NOMO-1 treated with DMSO at 0.1 percent for 48 hours (cell line): ENCODE results near the gene KATNB1.
"Not testable (repeated sequence)": the region's sequence is repeated elsewhere in the genome, so short reads cannot be mapped to it uniquely, and the experiment has no call there.

Experiments used
- DNase-seq: peaks from one replicate; lab custom pipeline; 2025; ENCODE audit not compliant: unreplicated experiment; lab: John Stamatoyannopoulos, UW

The KATNB1 gene

DNA sequence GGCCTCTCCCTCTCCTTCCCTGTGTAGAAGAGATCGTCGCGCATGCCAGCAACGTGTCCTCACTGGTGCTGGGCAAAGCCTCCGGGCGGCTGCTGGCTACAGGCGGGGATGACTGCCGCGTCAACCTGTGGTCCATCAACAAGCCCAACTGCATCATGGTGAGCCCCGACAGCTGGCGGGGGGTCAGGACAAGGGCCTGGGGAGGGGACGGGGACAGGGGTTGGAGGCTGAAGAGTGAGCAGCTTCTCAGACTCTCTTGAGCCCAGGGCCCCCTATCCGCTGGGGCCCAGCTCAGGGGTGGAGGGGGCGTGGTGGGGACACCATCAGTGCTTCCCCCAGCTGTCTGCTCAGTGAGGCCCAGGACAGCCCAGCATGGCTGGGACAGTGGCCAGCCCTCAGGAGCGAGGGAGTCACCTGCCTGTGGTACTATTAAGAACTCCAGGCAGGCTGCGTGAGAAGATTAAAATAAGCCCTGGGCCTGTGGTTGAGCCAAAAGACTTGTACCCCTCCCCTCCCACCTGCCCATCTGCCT is 6.2 kb downstream of the KATNB1 start:
- no peak for DNase-seq

DNA sequence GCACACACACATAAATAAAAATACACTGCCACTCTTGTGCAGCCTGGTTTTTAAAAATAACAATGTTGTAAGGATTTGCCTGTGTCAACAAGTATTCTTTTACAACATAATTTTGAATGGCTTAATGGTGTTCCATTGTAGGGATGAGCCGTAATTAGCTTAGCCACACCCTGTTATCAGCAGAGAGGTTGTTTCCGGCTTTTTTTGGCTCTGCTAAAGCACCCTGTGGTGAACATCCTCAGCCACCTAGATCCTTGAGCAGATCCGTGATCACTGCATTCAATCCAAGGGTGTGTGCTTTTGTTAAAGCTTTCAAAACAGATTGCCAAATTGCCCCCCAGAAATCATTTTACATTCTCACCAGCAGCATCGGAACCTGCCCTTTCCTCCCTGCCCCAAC is 7.0 kb downstream of the KATNB1 start:
- no peak for DNase-seq

DNA sequence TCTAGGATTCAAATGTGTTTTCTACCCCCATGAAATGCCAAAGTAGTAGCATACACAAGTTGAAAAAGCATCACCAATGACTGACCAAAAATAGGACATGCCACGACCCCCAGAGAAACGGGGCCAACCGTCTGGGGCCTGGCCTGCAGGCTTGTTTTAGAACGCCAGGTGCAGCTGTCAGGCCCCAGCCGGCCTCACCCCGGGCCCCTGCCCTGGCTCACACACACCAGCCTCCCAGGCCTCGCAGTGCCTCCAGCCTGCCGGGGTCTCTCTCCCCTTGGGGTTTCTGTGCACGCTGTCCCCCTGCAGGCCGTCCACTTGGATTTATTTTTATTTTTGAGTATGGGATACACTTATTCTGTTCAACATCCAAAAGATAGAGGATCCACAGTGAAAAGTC is 7.9 kb downstream of the KATNB1 start:
- no peak for DNase-seq

DNA sequence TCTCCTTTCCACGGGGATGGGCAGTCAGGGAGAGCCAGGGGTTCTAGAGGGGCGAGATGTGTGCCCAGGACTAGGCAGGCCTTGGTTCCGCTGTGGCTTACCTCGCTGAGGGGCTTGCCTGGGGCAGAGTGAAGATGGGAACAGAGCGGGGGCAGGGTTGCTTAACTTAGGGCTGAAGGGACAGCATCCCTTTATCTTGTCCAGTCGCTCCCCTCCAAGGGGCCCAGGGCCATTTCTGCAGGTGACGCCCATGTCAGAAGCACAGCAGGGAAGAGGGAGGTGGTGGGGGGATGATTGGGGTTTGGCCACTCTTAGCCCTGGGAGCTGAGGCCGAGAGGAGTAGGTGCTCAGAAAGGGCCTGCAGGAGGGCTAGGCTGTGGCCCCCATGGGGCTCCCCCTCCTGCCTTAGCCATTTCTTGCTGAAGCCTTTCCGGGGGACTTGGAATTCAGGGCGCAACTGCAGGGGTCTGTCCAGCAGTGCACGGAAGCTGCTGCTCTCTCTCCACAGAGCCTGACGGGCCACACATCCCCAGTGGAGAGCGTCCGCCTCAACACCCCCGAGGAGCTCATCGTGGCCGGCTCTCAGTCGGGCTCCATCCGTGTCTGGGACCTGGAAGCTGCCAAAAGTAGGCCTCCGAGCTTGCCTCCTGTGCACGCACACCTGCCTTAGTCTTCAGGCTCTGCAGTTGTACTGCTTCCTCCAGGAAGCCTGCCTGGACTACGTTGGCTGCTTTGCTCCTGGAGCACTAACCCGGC is 8.5 kb downstream of the KATNB1 start:
- no peak for DNase-seq

DNA sequence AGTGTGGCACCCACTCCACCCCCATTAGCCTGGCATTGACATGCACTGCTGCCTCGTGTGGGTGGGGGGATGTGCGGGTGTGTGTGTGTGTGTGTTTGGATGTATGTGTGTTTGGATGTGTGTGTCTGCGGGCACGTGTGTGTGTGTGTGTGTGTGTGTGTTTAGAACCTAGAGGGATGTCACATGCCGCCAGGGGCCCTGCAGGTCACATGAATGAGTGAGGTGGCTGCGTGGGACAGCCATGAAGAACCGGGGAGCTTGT is 9.0 kb downstream of the KATNB1 start:
- DNase-seq: no peak

DNA sequence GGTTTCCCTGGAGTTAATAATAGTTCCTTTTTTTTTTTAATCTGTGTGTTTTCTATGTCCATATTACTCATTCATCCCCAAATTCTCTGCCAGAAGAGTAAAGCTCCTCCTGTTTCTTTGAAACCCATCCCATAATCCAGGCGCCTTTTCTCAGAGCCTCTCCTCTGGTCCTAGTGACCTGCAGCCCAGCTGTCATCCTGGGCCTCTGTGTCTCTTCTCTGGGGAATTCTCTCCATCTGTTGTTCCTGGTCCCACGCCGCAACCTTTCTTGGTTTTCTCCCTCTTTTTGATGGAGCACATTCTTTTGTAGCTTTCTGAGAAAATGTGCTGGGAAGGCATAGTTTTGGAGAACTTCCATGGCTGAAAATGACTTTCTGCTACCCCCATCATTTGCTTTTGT is 10.2 kb downstream of the KATNB1 start:
- no peak for DNase-seq

DNA sequence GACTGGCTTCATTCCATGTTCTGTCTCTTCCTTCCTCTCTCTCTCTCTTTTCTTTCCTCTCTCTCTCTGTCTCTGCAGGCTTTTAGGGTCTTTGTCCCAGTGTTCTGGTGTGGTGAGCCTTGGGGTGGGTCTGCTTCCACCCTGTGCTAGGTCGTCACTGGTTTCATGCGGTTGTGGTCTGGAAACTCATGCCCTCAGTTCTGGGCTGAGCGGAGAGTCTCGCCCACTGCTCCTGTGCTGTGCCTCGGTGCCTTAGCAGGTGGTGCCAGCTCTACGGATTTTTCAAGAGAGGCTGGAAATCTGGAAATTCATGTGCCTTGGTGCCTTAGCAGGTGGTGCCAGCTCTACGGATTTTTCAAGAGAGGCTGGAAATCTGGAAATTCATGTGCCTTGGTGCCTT is 10.7 kb downstream of the KATNB1 start:
- DNase-seq: not testable (repeated sequence)

DNA sequence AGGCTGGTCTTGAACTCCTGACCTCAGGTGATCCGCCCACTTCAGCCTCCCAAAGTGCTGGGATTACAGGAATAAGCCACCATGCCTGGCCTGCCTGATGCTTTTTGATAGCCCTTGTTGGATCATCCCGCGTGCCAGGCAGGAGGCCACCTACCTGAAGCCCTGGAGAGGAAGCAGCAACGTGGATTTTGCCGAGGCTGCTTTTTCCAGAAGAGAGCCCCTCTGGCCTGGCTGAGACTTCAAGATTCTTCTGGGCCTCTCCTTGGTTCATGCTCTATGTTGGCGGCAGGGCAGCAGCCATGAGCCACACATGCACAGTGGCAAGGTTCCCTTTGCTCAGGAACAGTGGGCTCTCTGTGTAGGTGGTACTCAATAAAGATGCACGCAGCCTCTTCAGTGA is 11.5 kb downstream of the KATNB1 start:
- no peak for DNase-seq

DNA sequence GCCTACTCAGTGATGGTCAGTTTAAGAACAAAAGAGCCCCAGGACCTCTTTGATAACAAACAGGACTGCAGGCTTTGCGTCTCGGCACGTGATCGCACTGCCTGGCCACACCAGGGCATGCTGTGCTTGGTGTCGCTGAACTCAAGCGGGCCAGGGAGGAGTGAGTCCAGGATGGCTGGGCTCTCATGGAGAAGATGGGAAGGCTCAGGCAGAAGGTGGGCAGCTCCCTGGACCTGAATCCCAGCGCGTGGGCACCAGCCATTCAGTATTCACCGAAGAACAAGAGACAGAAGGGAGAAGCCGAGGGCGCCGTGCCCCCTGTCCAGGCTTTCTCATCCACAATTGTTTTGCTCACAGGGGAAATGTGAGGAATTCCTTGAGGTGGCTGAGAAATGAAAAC is 11.9 kb downstream of the KATNB1 start:
- DNase-seq: no peak

DNA sequence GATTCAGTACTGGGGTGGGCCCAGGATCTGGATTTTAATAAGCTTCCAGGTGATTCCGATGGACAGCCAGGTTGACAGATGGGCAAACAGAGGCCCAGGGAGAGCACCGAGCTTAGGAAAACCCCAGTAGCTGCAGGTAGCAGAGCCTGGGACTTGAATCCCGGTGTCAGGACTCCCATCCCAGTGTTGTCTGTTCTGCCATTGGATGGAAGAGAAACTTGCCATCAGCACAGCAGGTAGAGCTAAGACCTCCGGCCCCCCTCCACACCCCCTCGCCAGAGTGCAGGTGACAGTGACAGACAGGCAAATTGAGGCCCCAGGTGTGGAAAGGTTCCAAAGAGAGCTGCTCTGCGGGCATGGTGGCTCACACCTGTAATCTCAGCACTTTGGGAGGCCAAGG is 12.4 kb downstream of the KATNB1 start:
- DNase-seq: no peak

DNA sequence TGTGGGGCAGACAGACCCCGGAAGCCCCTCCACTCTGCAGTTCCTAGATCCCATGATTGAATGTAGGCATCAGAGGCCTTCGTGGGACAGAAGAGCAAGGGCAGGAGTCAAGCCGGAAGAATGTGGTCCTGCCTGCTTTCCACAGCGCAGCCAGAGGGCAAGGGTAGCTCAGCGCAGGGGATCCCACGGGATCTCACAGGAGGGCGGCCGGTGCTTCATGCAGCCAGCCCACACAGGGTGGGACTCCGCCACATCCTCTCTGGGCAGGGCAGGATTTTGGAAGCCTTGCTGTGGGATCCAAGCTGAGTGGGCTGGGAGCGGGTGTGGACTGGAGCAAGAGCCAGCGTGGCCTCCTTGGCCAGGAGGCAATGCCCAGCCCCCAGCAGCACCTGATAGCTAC is 13.0 kb downstream of the KATNB1 start:
- DNase-seq: no peak

DNA sequence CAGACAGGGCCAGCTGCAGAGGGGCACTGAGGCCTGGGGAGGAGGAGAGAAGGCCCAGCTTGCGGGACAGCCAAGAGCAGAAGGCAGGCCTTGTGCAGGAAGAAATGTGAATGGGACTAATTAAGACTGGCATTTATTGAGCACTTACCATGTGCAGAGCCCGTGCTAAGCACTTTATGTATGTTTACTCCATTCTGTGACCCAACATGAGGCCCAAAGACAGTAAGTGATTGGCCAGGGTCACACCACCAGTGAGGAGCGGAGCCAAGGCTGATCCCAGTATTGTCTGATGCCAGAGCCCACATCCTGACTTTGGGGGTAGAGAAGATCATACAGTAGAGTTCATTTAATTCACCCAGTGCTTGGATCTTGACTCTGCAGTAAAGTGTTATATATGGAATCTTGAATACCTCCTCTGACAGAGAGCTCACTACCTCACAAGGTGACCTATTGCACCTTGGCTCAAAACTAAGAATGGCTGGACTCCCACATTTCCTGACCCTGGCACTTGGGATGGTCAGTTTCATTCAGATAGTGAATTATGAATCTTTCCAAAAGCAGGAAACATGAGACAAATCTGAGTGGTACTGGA is 13.6 kb downstream of the KATNB1 start:
- no peak for DNase-seq

DNA sequence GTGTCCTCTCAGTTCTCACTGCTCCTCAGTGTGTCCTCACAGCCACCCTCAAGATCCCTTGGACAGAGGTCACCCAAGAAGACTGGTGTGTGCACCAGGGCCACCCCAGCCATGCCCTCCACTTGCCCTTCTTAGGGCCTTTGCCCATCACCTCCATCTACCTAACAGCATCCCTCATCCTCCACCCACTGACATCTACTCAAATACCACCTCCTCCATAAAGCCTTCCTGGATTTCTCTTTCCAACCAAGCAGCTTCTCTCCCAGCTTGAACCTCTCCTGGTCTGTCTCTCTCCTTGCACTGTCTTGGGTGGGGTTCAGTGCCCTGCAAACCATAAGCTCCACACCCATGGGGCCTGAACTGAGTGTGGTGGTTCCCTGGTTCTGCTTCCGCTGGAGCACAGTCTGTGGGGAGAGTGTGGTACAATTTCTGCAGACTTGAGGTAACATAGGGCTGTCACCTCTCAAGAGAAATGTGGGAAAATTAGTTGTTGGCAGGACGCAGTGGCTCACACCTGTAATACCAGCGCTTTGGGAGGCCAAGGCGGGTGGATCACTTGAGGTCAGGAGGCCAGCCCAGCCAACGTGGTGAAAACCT is 14.4 kb downstream of the KATNB1 start:
- DNase-seq: no peak

DNA sequence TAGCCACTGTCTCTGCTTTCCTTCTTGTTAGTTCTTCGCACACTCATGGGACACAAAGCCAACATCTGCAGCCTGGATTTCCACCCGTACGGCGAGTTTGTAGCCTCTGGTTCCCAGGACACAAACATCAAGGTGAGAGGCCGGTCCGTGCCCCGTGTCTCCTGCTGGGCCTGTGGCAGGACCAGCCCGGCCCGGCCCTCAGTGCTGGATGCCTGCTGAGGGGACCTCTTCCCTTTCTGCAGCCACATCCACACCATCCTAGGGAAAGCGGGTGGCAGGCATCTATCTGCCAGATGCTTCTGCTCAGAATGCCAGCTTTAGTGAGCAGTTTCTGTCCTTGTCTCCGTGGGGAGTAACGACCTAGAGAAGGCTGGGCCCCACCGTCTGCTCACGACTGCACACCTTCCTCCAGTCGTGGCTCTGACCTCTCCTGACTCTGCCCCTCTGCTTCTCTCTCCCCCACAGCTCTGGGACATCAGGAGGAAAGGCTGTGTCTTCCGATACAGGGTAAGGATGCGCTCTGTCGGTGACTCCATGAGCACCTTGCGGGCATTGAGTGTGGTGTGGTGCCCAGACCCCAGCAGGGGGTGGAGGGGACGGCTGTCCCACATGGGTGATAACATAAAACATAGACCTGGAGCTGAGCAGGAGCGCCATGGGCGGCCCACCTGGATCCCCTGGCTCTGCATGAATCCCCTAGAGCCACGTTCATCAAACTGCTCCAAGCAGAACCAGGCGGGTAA is 15.4 kb downstream of the KATNB1 start:
- no peak for DNase-seq

DNA sequence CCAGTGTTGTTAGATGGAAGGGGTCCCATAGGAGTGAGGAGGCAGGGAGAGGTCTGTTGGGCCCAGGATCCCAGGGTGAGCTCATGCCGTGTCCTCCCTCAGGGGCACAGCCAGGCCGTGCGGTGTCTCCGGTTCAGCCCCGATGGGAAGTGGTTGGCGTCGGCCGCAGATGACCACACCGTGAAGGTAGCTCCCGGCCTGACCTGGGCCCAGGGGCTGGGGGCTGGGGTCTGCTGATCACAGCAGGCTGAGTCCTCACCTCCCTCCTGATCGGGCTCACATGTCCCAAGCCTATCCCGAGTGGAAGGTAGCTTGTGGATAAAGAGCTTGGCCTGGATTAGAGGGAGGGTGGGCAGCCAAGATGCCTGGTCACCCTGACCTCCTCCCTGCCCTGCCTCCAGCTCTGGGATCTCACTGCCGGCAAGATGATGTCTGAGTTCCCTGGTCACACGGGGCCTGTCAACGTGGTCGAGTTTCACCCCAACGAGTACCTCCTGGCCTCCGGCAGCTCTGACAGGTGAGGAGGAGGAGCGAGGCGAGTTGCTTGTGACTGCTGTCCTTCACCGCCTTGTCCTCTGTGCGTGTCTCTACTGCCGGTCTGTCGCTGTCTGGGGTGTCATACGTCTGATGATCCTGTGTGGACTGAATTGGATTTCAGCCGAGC is 16.1 kb downstream of the KATNB1 start:
- no peak for DNase-seq

DNA sequence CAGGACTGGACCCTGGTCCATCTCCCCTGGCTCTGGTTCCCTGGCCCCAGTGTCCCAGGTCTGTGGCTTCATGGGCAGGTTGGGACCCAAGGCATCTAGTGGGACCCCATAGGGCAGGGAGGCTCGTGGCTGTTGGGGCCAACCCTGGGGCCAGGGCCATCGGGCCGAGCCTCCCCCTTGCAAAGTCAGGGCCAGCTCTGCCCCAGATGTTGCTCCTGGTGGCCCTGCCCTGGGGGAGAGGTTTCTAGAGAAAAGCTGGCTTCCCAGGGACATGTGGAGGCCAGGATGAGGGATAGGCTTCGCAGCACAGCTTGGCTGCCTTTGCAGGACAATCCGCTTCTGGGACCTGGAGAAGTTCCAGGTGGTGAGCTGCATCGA is 16.6 kb downstream of the KATNB1 start:
- DNase-seq: no peak

DNA sequence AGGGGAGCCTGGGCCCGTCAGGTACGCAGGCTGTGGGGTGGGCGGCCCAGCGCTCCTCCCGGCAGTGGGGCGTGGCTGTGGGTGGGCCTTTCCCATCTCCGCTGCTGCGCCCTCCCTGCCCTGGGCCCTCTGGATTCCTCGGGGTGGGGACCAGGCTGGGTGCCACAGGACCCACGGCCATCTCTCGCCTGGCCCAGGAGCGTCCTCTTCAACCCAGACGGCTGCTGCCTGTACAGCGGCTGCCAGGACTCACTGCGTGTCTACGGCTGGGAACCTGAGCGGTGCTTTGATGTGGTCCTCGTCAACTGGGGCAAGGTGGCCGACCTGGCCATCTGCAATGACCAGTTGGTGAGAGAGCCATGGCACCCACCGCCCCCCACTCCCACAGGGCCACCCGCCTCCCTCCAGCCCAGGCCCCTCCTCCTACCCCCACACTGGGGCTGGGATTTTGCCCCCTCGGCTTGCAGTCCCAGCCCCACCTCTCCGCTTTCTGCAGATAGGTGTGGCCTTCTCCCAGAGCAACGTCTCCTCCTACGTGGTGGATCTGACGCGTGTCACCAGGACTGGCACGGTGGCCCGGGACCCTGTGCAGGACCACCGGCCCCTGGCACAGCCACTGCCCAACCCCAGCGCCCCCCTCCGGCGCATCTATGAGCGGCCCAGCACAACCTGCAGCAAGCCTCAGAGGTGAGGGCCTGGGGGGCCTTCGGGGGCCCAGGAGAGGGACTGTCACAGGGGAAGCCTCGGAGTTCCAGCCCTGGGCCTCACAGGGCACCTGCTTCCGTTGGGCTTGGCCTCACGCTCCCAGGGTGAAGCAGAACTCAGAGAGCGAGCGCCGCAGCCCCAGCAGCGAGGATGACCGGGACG is 17.2 kb downstream of the KATNB1 start:
- DNase-seq: no peak

DNA sequence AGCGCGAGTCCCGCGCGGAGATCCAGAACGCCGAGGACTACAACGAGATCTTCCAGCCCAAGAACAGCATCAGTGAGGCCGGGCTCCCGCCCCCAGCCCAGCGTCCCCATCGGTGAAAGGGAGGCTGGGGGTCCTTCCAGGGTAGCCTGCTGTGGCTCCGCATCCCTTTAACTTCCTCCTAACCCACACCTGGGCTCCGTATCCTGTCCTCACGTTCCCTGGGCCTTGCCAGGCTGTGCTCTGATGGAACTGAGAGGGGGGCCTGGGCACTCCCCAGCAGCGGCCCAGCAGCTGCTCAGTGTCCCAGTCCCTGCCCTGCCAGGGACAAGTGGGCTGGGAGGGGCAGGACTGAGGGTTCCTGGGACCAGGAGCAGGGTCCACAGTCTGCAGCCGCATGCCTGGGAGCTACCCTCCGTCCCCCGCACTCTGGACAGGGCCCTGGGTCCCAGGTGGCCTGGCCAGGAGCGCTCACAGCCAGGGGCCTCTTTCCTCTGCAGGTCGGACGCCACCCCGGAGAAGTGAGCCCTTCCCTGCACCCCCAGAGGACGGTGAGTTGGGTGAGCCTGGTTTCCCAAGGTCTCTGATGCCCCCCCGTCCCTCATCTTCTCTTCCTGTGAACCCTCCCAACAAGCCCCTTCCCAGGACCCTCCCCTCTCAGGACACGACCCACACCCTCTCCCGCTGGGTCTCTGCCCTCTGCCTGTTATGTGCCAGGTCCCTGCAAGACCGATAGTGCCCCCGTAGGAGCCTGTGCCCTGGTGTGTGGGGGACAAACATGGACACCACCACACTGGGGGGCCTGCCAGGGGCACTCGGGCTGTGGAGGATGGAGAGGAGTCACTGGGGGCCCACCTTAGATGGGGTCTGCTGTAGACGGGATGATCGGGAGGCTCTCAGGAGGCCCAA is 18.1 kb downstream of the KATNB1 start:
- DNase-seq: no peak

DNA sequence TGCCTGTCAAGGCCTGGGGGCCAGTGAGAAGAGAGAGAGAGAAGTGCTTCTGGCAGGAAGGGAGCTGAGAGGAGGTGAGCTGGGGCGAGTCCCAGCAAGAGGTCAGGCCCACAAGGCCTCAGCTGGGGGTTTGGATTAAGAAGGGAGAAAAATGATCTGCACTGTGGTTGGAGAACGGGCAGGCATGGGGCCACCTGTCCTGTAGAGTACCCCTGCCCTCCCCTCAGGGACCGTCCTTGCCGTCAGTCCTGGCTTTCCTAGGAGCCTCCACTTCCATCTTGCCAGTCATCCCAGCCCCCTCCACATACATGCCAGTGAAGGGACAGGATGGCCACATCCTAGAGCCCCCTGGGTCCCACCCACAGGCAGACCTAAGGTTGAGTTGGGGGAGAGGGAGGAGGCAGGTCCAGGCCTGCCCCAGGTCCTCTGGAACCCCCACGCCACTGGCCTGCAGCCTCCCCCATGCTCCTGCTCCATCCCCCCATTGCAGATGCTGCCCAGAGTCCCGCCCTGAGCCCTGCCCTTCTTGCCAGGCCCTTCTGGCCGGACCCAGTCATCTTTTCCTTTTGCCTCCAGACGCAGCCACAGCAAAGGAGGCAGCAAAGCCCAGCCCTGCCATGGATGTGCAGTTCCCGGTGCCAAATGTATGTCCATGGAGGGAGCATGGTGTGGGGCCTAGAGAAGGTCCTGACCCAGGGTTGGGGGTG is 18.9 kb downstream of the KATNB1 start:
- no peak for DNase-seq
